Measurements from ENCODE around the gene DNAH12.

The DNAH12 gene, protein sequence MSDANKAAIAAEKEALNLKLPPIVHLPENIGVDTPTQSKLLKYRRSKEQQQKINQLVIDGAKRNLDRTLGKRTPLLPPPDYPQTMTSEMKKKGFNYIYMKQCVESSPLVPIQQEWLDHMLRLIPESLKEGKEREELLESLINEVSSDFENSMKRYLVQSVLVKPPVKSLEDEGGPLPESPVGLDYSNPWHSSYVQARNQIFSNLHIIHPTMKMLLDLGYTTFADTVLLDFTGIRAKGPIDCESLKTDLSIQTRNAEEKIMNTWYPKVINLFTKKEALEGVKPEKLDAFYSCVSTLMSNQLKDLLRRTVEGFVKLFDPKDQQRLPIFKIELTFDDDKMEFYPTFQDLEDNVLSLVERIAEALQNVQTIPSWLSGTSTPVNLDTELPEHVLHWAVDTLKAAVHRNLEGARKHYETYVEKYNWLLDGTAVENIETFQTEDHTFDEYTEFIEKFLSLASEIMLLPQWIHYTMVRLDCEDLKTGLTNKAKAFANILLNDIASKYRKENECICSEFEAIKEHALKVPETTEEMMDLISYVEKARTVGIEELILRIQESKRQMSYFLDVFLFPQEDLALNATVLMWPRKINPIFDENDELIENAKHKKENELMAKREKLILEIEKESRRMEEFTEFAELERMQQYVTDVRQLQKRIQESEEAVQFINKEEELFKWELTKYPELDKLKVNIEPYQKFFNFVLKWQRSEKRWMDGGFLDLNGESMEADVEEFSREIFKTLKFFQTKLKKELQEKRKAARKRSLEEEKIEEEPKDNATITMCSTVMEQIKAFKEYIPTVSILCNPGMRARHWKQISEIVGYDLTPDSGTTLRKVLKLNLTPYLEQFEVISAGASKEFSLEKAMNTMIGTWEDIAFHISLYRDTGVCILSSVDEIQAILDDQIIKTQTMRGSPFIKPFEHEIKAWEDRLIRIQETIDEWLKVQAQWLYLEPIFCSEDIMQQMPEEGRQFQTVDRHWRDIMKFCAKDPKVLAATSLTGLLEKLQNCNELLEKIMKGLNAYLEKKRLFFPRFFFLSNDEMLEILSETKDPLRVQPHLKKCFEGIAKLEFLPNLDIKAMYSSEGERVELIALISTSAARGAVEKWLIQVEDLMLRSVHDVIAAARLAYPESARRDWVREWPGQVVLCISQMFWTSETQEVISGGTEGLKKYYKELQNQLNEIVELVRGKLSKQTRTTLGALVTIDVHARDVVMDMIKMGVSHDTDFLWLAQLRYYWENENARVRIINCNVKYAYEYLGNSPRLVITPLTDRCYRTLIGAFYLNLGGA (N-terminal part only)

DNA sequence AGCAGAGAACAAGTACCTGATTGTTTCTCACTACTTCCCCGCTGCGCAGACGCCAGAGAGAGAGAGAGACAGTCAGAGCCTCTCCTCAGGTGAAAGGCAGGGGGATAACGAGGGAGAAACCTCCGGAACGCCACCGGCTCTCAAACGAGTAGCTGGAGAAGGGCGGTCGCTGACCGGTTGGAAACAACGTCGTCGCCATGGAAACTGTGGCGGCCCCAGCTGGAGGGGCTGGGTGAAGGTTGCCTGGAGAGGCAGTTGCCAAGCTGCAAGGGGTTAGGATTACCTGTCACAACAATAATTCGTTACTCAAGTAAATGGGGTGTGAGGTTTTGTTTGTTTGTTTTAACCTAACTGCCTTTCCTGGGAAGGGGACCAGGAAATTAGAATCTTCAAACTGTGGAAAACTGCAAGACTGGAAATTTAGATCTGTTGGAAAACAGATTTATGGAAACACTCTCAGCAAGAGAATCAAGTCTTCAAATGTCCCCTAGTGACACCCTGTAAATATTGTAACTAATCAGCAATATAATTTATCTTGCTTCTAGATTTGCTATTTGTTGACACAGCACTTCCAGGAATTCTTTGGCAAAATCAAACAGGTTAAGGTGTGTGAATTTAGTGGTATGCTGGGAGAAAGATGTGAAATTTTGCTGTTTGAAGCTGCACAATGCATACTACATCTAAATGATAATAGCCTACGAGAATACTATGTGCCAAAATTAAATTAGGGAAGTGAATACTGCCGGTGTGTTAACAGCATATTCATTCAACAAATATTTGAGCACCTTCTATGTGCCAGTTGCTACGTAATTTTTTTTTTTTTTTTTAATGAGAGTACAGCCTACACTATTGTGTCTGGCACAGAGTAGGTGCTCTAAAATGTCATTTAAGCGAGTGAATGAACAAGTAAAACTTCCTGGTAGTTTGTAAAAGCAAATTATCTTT is at the start of gene DNAH12:
Gene DNAH12 (minus strand): TSS at position 164 of the 945 bp plus-strand sequence. CDS start 1,474 bp downstream, outside the sequence.
- no peak for FAIRE-seq

DNA sequence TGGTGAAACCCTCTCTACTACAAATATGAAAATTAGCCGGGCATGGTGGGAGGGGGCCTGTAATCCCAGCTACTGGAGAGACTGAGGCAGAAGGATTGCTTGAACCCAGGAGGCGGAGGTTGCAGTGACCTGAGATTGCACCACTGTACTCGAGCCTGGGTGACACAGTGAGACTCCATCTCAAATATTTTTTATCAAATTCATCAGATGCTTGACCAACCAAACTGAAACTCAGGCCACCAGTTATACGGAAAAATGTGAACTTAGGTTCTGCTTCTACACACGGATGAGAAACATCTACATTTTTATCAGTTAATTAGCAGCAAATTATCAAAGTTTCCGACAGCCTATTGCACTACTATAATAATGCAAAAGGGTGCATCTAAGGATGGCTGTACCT is 48.2 kb upstream of the DNAH12 start:
- no peak for FAIRE-seq

DNA sequence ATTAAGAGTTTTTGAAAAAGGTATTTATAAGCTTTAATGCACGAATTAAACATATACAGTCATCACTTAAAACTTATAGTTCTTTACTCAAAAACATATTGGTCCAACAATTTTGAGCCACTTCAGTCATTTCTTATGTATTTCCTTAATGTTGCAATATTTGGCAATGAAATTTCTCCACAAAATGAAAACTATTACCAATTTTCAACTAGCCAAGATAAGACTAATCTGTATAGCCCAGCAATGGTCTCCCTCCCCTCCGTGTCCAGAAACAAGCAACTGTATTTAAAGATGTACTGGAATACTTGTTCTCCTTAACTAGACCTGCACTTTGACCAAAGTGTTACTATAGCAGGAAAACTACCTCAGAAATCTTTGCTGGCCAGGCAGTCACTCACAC is 43.8 kb upstream of the DNAH12 start:
- no peak for FAIRE-seq

DNA sequence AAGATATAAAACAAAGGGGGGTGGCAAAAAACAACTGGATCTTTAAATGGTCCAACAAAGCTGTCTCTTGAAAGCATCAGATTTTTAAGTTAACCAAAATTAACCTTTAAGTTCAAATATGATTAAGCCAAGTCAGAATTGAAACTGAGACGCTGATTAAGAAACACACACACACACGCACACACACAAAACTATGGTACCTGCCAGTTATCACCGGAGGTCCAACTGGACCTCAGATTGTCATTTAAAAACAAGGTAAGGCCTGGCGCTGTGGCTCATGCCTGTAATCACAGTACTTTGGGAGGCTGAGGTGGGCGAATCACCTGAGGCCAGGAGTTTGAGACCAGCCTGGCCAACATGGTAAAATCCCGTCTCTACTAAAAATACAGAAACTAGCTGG is 42.6 kb upstream of the DNAH12 start:
- no peak for FAIRE-seq

- FAIRE-seq, result no peak
Observed at GRCh38 chr3:57583544-57583943, 39.4 kb upstream of the DNAH12 start.

- no peak for FAIRE-seq
Observed at GRCh38 chr3:57582474-57583168, 38.5 kb upstream of the DNAH12 start.

DNA sequence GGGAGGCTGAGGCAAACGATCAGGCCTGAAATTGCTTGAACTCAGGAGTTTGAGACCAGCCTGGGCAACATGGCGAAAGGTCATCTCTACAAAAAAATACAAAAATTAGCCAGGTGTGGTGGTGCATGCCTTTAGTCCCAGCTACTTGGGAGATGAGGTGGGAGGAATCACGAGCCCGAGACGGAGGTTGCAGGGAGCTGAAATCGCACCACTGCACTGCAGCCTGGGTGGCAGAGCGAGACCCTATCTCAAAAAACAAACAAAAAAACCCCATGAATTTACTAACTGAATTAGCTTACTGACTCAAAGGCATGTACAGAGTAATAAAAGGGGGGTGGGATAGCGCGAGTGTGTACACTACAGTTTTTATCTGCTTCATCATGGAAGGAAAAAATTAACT is 33.7 kb upstream of the DNAH12 start:
- no peak for FAIRE-seq

- no peak for FAIRE-seq
Observed at GRCh38 chr3:57575966-57576626, 32.0 kb upstream of the DNAH12 start.

DNA sequence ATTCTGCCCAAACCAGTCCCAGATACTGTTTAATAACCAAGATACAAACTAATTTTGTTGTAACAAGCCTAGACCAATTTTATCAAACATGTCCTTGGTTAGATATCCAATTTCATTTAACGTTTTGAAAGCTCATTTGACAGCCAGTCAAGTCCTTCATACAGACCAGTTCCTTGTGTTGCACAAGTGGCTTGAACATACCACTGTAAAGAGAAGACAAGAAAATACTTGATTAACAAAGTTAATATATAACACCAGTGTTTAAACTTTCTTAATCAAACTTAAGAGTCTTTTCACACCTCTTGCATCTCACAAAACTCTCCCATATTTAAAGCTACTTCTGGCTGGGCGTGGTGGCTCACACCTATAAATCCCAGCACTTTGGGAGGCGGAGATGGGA is 28.0 kb upstream of the DNAH12 start:
- no peak for FAIRE-seq

GRCh38 chr3:57570878-57571277 is 26.7 kb upstream of the DNAH12 start:
- no peak for FAIRE-seq

- no peak for FAIRE-seq
Observed at GRCh38 chr3:57569859-57570450, 25.8 kb upstream of the DNAH12 start.

DNA sequence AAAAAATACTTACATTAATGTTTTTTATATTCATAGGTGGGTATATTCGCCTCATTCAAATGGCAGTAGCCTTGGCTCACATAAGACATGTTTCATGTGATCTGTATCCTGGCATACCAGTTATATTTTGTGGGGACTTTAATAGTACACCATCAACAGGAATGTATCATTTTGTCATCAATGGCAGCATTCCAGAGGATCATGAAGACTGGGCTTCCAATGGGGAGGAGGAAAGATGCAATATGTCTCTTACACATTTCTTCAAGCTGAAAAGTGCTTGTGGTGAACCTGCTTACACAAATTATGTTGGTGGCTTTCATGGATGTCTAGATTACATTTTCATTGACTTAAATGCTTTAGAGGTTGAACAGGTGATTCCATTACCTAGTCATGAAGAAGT is 15.4 kb upstream of the DNAH12 start:
- no peak for FAIRE-seq

- no peak for FAIRE-seq
Observed at GRCh38 chr3:57557085-57557537, 13.0 kb upstream of the DNAH12 start.

GRCh38 chr3:57556459-57557084 is 12.4 kb upstream of the DNAH12 start:
- no peak for FAIRE-seq

DNA sequence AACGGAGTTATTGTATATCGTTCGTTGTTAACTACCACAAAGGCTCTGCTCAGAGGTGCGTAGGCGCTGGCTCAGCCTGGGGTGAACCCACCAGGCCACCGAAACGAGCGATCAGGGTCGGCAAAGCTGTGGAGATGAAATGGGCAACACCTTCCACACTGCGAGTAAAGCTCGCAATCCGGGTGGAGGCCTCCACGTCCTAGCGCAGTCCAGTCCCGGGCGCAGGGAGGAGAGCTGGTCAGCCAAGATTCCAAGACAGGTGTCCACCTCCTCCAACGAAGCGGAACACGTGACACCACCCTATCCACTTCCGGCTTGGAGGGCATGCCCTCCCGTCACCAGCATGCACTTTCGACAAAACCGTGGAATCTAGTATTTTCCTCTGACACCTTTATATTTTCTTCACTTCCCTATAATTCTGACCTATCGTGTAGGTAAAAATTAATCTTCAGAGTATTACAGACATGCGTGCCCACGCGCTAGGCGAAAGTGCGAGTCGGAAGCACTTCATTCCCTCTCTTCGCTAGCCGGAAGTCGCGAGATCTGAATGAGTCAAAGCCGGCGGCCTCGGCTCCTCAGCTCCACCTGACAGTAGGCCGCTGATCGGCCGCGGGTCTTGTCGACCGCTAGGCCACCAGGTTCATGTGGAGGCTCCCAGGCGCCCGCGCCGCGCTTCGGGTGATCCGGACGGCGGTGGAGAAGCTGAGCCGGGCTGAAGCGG is 11.8 kb upstream of the DNAH12 start, which contains the start of gene PDE12:
Gene PDE12 (plus strand): TSS at position 537 of the 721 bp plus-strand sequence. CDS start 106 bp downstream, at position 643.
- FAIRE-seq, result no peak

GRCh38 chr3:57555306-57555705 is 11.2 kb upstream of the DNAH12 start:
- FAIRE-seq, result no peak

- FAIRE-seq, result no peak
Observed at GRCh38 chr3:57546616-57547015, 2.5 kb upstream of the DNAH12 start.

- no peak for FAIRE-seq
Observed at GRCh38 chr3:57545636-57546268, 1.6 kb upstream of the DNAH12 start.
